GM18951 (cell line): ENCODE data around the gene SLC29A1.
"Not testable (repeated sequence)": the region's sequence is repeated elsewhere in the genome, so short reads cannot be mapped to it uniquely, and the experiment has no call there.

Experiments used
- POLR2A ChIP-seq: IDR thresholded peaks from 4 replicates; pipeline ENCODE4 v1.6.1; 2011; ENCODE audit warnings: mild to moderate bottlenecking; ENCODE audit not compliant: insufficient read length, insufficient read depth; ENCODE audit errors: extremely low read depth
- in situ Hi-C: fragments of 300-500 bp; cut with MboI; formaldehyde crosslinking; loops from one replicate; pipeline ENCODE4 v1.12.0; 2022; ENCODE audit warnings: low sequenced_read_pairs, mixed read lengths, inconsistent platforms; ENCODE audit not compliant: unreplicated experiment

Gene SLC29A1

GRCh38 chr6:44185953-44186634 is 37.3 kb upstream of the SLC29A1 start:
- in situ Hi-C loops, result no loop called here
- TF ChIP-seq POLR2A, result no peak

DNA sequence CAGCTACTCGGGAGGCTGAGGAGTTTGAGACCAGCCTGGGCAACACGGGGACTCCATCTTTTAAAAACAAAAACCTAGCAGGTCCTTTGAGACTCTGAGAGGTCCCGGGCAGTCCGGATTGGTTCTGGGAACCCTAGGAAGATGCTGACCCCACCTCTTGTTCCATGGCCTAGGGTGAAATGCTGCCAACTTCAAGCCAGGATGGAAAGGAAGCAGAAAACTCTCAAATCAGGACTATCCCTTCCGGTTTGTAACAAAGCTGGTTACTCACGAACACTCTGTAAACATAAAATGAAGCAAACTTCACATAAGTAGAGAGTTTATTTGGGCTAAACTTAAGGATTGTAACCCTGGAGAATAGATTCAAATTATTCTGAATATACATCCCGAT is 36.8 kb upstream of the SLC29A1 start:
- in situ Hi-C loops, result no loop called here
- no peak for TF ChIP-seq POLR2A

GRCh38 chr6:44188819-44189218 is 34.6 kb upstream of the SLC29A1 start:
- in situ Hi-C loops, result no loop called here

DNA sequence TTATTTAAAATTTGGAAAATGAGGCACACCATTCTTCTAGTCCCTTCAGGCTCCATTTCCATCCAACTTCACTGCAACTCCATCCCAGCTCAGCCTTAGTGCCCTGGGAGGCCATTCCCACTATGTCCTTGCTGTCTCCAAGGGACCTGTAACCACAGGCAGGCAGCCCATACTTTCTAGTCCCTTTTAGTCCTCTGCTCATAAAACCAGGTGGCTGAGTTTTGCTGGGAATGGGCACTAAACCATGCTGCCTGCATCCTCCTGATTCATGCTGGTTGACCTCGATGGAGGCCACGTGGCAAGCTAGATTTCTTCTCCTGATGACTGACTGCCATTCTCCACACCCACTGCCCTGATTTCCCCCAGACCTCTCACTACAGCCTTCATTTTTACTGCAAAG is 34.1 kb upstream of the SLC29A1 start:
- in situ Hi-C loops, result no loop called here

More at GRCh38 chr6:44188819-44189218, 34.6 kb upstream of the SLC29A1 start:
- TF ChIP-seq POLR2A, result no peak

DNA sequence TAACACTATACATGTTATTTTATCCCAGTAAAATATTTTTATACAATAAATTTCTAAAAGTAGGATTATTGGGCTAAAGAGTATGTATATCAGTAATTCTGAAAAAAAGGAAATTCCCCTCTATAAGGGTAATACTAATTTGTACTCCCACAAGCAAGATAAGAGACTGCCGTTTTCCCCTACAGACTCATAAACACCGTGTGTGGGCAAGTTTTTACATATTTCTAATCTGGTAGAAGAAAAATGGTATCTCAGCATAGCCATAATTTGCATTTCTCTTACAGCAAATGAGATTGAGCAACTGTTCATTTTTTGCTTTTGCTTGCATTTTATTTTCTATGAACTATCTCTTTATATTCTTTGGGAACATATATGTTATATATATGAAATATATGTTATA is 32.7 kb upstream of the SLC29A1 start:
- in situ Hi-C loops, result no loop called here

More for the DNA sequence above, 34.1 kb upstream of the SLC29A1 start:
- TF ChIP-seq POLR2A, result no peak

GRCh38 chr6:44192428-44193041 is 30.9 kb upstream of the SLC29A1 start:
- TF ChIP-seq POLR2A, result no peak
- in situ Hi-C loops, result no loop called here

More for the DNA sequence above, 32.7 kb upstream of the SLC29A1 start:
- no peak for TF ChIP-seq POLR2A

DNA sequence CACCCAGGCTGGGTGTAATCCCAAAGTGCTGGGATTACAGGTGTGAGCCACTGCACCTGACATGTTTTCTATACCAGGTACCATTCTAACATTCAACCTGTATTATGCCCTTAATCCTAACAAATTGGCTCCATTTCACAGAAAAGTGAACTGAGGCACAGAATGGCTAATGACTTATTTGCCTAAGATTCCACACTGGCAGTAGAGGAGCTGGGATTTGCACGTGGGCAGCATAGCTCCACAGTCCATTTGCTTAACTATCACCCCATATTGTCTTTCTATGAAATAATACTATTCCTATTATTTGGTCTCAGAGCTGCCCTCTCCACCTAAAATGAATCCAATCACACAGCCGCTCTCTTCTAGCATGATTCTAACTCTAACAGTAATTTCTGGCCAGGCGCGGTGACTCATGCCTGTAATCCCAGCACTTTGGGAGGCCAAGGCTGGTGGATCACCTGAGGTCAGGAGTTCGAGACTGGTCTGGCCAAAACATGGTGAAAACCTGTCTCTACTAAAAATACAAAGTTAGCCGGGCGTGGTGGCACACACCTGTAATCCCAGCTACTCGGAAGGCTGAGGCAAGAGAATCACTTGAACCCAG is 30.0 kb upstream of the SLC29A1 start:
- in situ Hi-C loops, result no loop called here
- TF ChIP-seq POLR2A, result no peak

GRCh38 chr6:44194326-44194725 is 29.1 kb upstream of the SLC29A1 start:
- in situ Hi-C loops, result no loop called here
- TF ChIP-seq POLR2A, result no peak

GRCh38 chr6:44196351-44196750 is 27.0 kb upstream of the SLC29A1 start:
- in situ Hi-C loops, result not testable (repeated sequence)

GRCh38 chr6:44198684-44199083 is 24.7 kb upstream of the SLC29A1 start:
- in situ Hi-C loops, result no loop called here
- no peak for TF ChIP-seq POLR2A

- no peak for TF ChIP-seq POLR2A
- in situ Hi-C loops, result no loop called here
These were observed 23.5 kb upstream of the SLC29A1 start for GRCh38 chr6:44199883-44200282.

DNA sequence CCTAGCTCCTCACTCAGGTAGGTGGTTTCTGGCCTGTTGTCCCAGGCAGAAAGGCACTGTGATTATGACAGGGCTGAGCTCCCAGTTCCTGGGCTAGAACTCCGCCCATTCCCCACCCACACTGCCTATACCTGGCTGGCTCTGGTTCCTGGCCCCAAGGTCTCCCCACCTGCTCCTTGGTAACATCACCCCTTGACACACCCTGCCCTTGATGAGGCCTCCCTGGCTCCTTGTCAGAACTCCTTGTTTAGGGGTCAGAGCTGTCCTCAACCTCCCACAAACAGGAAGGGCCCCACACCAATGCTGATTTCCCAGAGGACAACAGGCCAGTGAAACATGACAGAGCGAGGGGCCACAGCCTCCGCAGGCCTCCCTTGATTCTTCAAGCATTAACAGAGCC is 22.2 kb upstream of the SLC29A1 start:
- in situ Hi-C loops, result no loop called here
- no peak for TF ChIP-seq POLR2A

- in situ Hi-C loops, result no loop called here
- TF ChIP-seq POLR2A, result no peak
These were observed 21.6 kb upstream of the SLC29A1 start for GRCh38 chr6:44201638-44202303.
